H9 (cell line): ENCODE results near the gene CRACR2B. TPM values are rescaled to one million over a fixed set of nuclear protein-coding genes. Genes with fewer than 3 reads are reported as not detected.

ENCODE experiments used
- DNase-seq: peaks from one replicate; pipeline ENCODE4 v3.0.0-alpha.2; 2017
- H2AFZ ChIP-seq: one replicate; pipeline ENCODE4 v1.6.1; 2013; ENCODE audit warnings: mild to moderate bottlenecking, low read length, control low read depth, moderate library complexity
- H2AK5ac ChIP-seq: 2 replicates; pipeline ENCODE4 v1.6.1; 2013; ENCODE audit warnings: low read length, control low read depth, mixed read lengths; ENCODE audit not compliant: insufficient read length
- H2BK120ac ChIP-seq: one replicate; pipeline ENCODE4 v1.6.1; 2013; ENCODE audit warnings: low read depth, mild to moderate bottlenecking, low read length, control low read depth, inconsistent platforms; ENCODE audit not compliant: poor library complexity, severe bottlenecking
- H2BK12ac ChIP-seq: 2 replicates; pipeline ENCODE4 v1.6.1; 2013; ENCODE audit warnings: low read length, control low read depth, mixed read lengths, low read depth; ENCODE audit not compliant: insufficient read length
- H2BK15ac ChIP-seq: 2 replicates; pipeline ENCODE4 v1.6.1; 2013; ENCODE audit warnings: low read depth, low read length, control low read depth
- H2BK20ac ChIP-seq: one replicate; pipeline ENCODE4 v1.6.1; 2013; ENCODE audit warnings: low read depth, mild to moderate bottlenecking, low read length, control low read depth, inconsistent platforms; ENCODE audit not compliant: poor library complexity, severe bottlenecking
- H2BK5ac ChIP-seq: 2 replicates; pipeline ENCODE4 v1.6.1; 2013; ENCODE audit warnings: low read length, control low read depth, mixed read lengths; ENCODE audit not compliant: insufficient read length
- H3K14ac ChIP-seq: 2 replicates; pipeline ENCODE4 v1.6.1; 2013; ENCODE audit warnings: low read length, control low read depth; ENCODE audit not compliant: insufficient read depth
- H3K18ac ChIP-seq: 2 replicates; pipeline ENCODE4 v1.6.1; 2013; ENCODE audit warnings: low read depth, mild to moderate bottlenecking, mixed read lengths, low read length, control low read depth; ENCODE audit not compliant: insufficient read length
- H3K23ac ChIP-seq: 2 replicates; pipeline ENCODE4 v1.6.1; 2013; ENCODE audit warnings: low read length, control low read depth, mixed read lengths, low read depth; ENCODE audit not compliant: insufficient read length
- H3K23me2 ChIP-seq: 2 replicates; pipeline ENCODE4 v1.6.1; 2013; ENCODE audit warnings: low read depth, mild to moderate bottlenecking, mixed read lengths, low read length, control low read depth; ENCODE audit not compliant: insufficient read length, poor library complexity, severe bottlenecking
- H3K27ac ChIP-seq: 2 replicates; pipeline ENCODE4 v1.5.1; 2013; ENCODE audit warnings: low read length, control low read depth, mixed read lengths, low read depth; ENCODE audit not compliant: insufficient read length
- H3K27me3 ChIP-seq: 2 replicates; pipeline ENCODE4 v1.6.1; 2013; ENCODE audit warnings: low read length, control low read depth, inconsistent platforms; ENCODE audit not compliant: insufficient read depth
- H3K4ac ChIP-seq: 2 replicates; pipeline ENCODE4 v1.6.1; 2013; ENCODE audit warnings: low read depth, mild to moderate bottlenecking, control low read depth, inconsistent platforms, low read length, moderate library complexity
- H3K4me1 ChIP-seq: 2 replicates; pipeline ENCODE4 v1.6.1; 2013; ENCODE audit warnings: low read length, control low read depth, inconsistent platforms; ENCODE audit not compliant: insufficient read depth
- H3K4me2 ChIP-seq: 2 replicates; pipeline ENCODE4 v1.6.1; 2013; ENCODE audit warnings: low read length, control low read depth, mixed read lengths; ENCODE audit not compliant: insufficient read length, insufficient read depth
- H3K56ac ChIP-seq: 2 replicates; pipeline ENCODE4 v1.6.1; 2013; ENCODE audit warnings: low read depth, mild to moderate bottlenecking, mixed read lengths, low read length, control low read depth; ENCODE audit not compliant: insufficient read length
- H3K79me1 ChIP-seq: 2 replicates; pipeline ENCODE4 v1.6.1; 2013; ENCODE audit warnings: low read depth, mild to moderate bottlenecking, moderate library complexity, low read length, control low read depth, inconsistent platforms; ENCODE audit not compliant: insufficient read depth, poor library complexity, severe bottlenecking
- H3K79me2 ChIP-seq: 2 replicates; pipeline ENCODE4 v1.6.1; 2013; ENCODE audit warnings: low read length, control low read depth, inconsistent platforms; ENCODE audit not compliant: insufficient read depth
- H3K9ac ChIP-seq: 2 replicates; pipeline ENCODE4 v1.6.1; 2013; ENCODE audit warnings: low read length, control low read depth, mixed read lengths; ENCODE audit not compliant: insufficient read length; ENCODE audit errors: extremely low read depth
- H3K9me3 ChIP-seq: one replicate; pipeline ENCODE4 v1.6.1; 2013; ENCODE audit warnings: low read depth, low read length, inconsistent platforms; ENCODE audit not compliant: control insufficient read depth
- H3T11ph ChIP-seq: one replicate; pipeline ENCODE4 v1.6.1; 2013; ENCODE audit warnings: mild to moderate bottlenecking, low read length, control low read depth, inconsistent platforms
- H4K20me1 ChIP-seq: one replicate; pipeline ENCODE4 v1.6.1; 2013; ENCODE audit not compliant: control insufficient read depth, insufficient read length, insufficient read depth
- H4K5ac ChIP-seq: 2 replicates; pipeline ENCODE4 v1.6.1; 2013; ENCODE audit warnings: low read depth, mild to moderate bottlenecking, mixed read lengths, low read length, control low read depth; ENCODE audit not compliant: insufficient read length
- H4K8ac ChIP-seq: replicated peaks from 2 replicates; pipeline ENCODE4 v1.6.1; 2013; ENCODE audit warnings: low read length, control low read depth, mixed read lengths, low read depth; ENCODE audit not compliant: insufficient read length
- H4K91ac ChIP-seq: 2 replicates; pipeline ENCODE4 v1.6.1; 2013; ENCODE audit warnings: low read depth, mild to moderate bottlenecking, moderate library complexity, mixed read lengths, low read length, control low read depth; ENCODE audit not compliant: insufficient read length
- H3K27ac Mint-ChIP-seq, 3 experiments: 2 replicates in 2 of 3; 3 replicates in 1 of 3; pipeline ENCODE4 v1.8.0; 2020 to 2021; ENCODE audit warnings: mixed read lengths in 3 of 3, mild to moderate bottlenecking in 1 of 3, moderate library complexity in 1 of 3
- H3K27me3 Mint-ChIP-seq: 2 replicates; pipeline ENCODE4 v1.8.0; 2021; ENCODE audit warnings: low read depth, mild to moderate bottlenecking, moderate library complexity, mixed read lengths
- H3K36me3 Mint-ChIP-seq, 3 experiments: 2 replicates in 2 of 3; 3 replicates in 1 of 3; pipeline ENCODE4 v1.8.0; 2020 to 2021; ENCODE audit warnings: low read depth in 3 of 3, mixed read lengths in 3 of 3; ENCODE audit not compliant: insufficient read depth in 1 of 3
- H3K4me1 Mint-ChIP-seq, 2 experiments: 2 replicates each; pipeline ENCODE4 v1.8.0; 2020; ENCODE audit warnings: mixed read lengths in 2 of 2
- H3K4me3 Mint-ChIP-seq, 2 experiments: 2 replicates in 1 of 2; 3 replicates in 1 of 2; pipeline ENCODE4 v1.8.0; 2020 to 2021; ENCODE audit warnings: mild to moderate bottlenecking in 2 of 2, mixed read lengths in 2 of 2, moderate library complexity in 1 of 2
- H3K9me3 Mint-ChIP-seq, 2 experiments: 2 replicates in 1 of 2; 3 replicates in 1 of 2; pipeline ENCODE4 v1.8.0; 2020; ENCODE audit warnings: mild to moderate bottlenecking in 2 of 2, mixed read lengths in 2 of 2, moderate library complexity in 1 of 2
- CTCF ChIP-seq: fragments of 200-600 bp; sonication (generic); conservative IDR thresholded peaks from 3 replicates; pipeline ENCODE4 v1.8.0; 2021; ENCODE audit warnings: antibody characterized with exemption, mild to moderate bottlenecking
- WGBS: extraction: QIAGEN DNeasy Blood & Tissue Kit; methylation state at CpG from one replicate; pipeline ENCODE4 v1.1.7; 2013; ENCODE audit warnings: missing lambda C conversion rate, low lambda C conversion rate, mixed read lengths; ENCODE audit not compliant: insufficient read length; ENCODE audit errors: extremely low coverage; 5-methylcytosine and 5-hydroxymethylcytosine counted together
- total RNA-seq: library from RNA; stranded (reverse); gene quantifications from 2 replicates; pipeline ENCODE4 v1.2.1, GENCODE V29; 2021

Gene CRACR2B
- total RNA-seq, 1 experiment from 2014 or later: 29.0 TPM

GRCh38 chr11:869399-870126 lies 41.8 kb downstream of the CRACR2B start:
- Mint-ChIP-seq H3K4me1 (peaks cover 4 to 8% of the 10 kb centered on the region in 2 experiments), H3K27ac (peak overlapping the region in 1 of 3 experiments; percentile 52; a peak in 1 of 7 replicates), H3K27me3 (peaks cover 3% of the 10 kb centered on the region; the same call in 1 of the 2 replicates), H3K9me3 (no peaks in the 10 kb centered on the region), H3K4me3 (no peak overlapping the region), H3K36me3 (peaks cover 8 to 34% (median 28%) of the 10 kb centered on the region in 3 experiments)
- H3K4ac ChIP-seq: no peak overlapping the region
- H3K79me1 ChIP-seq: no peaks in the 10 kb centered on the region
- no peak for DNase-seq
- H3K9ac ChIP-seq: no peak overlapping the region
- no peaks in the 10 kb centered on the region for H3K23me2 ChIP-seq
- H2BK120ac ChIP-seq: no peak overlapping the region
- no peak overlapping the region for H4K5ac ChIP-seq
- no peak overlapping the region for H3K4me2 ChIP-seq
- H3T11ph ChIP-seq: no peak overlapping the region
- no peak overlapping the region for H3K23ac ChIP-seq
- H3K27me3 ChIP-seq: no peaks in the 10 kb centered on the region
- no peak overlapping the region for H2BK12ac ChIP-seq
- H3K79me2 ChIP-seq: no peaks in the 10 kb centered on the region
- WGBS: no CpG with 5 or more reads among the region's 25 CpGs
- H2BK15ac ChIP-seq: no peak overlapping the region
- H3K9me3 ChIP-seq: no peaks in the 10 kb centered on the region
- H2BK20ac ChIP-seq: no peak overlapping the region
- no peak overlapping the region for H3K18ac ChIP-seq
- H3K14ac ChIP-seq: no peak overlapping the region
- no peaks in the 10 kb centered on the region for H4K20me1 ChIP-seq
- no peak overlapping the region for H4K8ac ChIP-seq
- H4K91ac ChIP-seq: no peak overlapping the region
- H3K27ac ChIP-seq: no peak overlapping the region
- H3K4me1 ChIP-seq: no peaks in the 10 kb centered on the region
- no peak overlapping the region for H2BK5ac ChIP-seq
- TF ChIP-seq CTCF: no peak
- no peak overlapping the region for H3K56ac ChIP-seq
- H2AK5ac ChIP-seq: no peak overlapping the region
- H2AFZ ChIP-seq: no peak overlapping the region
